Kidney (tissue), 14 donors: ENCODE data around the gene TBC1D17. TPM values are rescaled to one million over a fixed set of nuclear protein-coding genes. Genes with fewer than 3 reads are reported as not detected.

Experiments
- DNase-seq, 5 donors: peaks; one replicate each; pipeline ENCODE4 v3.0.0-alpha.2; 2013 to 2020
- FAIRE-seq: peaks from 2 replicates; lab custom pipeline; 2012; peaks lifted over from hg19 to GRCh38; lab: Jason Lieb, UNC
- H3K27ac ChIP-seq, 2 donors: one replicate each; pipeline ENCODE4 v1.7.0; 2013; ENCODE audit warnings: low read depth in 2 of 2, low read length in 2 of 2, inconsistent platforms in 1 of 2
- H3K27me3 ChIP-seq: one replicate; pipeline ENCODE4 v1.7.1; 2013; ENCODE audit warnings: low read length, inconsistent platforms; ENCODE audit not compliant: control insufficient read depth, insufficient read depth
- H3K36me3 ChIP-seq, 3 donors: one replicate each; pipeline versions ENCODE4 v1.7.0 to v1.7.1; 2013; ENCODE audit warnings: low read length in 3 of 3, control low read depth in 1 of 3, inconsistent platforms in 1 of 3; ENCODE audit not compliant: insufficient read depth in 3 of 3, control insufficient read depth in 2 of 3
- H3K4me1 ChIP-seq, 3 donors: one replicate each; pipeline versions ENCODE4 v1.7.0 to v1.7.1; 2013; ENCODE audit warnings: low read length in 3 of 3, inconsistent platforms in 1 of 3, low read depth in 1 of 3; ENCODE audit not compliant: control insufficient read depth in 2 of 3, insufficient read depth in 2 of 3
- H3K4me3 ChIP-seq, 3 donors: one replicate each; pipeline versions ENCODE4 v1.7.0 to v1.8.1; 2013; ENCODE audit warnings: low read length in 3 of 3, control low read depth in 1 of 3, inconsistent platforms in 1 of 3
- H3K9ac ChIP-seq, 3 donors: one replicate each; pipeline versions ENCODE4 v1.7.0 to v1.7.1; 2013; ENCODE audit warnings: low read length in 3 of 3, control low read depth in 1 of 3, inconsistent platforms in 1 of 3
- H3K9me3 ChIP-seq, 3 donors: one replicate each; pipeline versions ENCODE4 v1.7.0 to v1.7.1; 2013; ENCODE audit warnings: low read length in 3 of 3, control low read depth in 1 of 3, inconsistent platforms in 1 of 3; ENCODE audit not compliant: control insufficient read depth in 2 of 3, insufficient read depth in 1 of 3
- intact Hi-C: fragments of 100-400 bp; cut with DNase I; formaldehyde crosslinking; loops from one replicate; pipeline ENCODE4 v1.11.1; 2022
- polyA plus RNA-seq: library from polyadenylated mRNA; stranded (reverse); fragments of 350-450 nt; fragmentation: Illumina TruSeq; extraction: RNeasy Lipid Tissue Mini Kit (QIAGEN cat#74804); gene quantifications from one replicate; pipeline ENCODE4 v1.2.3, GENCODE V29; 2014; ENCODE audit warnings: low read depth, low replicate concordance; ENCODE audit not compliant: insufficient read depth
- total RNA-seq: library from RNA; stranded (reverse); fragmentation: NEBNext Ultra II Directional; extraction: Animal tissue kit (Norgen Biotek cat#: 25700); gene quantifications from one replicate; pipeline ENCODE4 v1.2.1, GENCODE V29; 2021
- TF ChIP-seq, protein P1 (sequence below): IDR thresholded peaks from 3 replicates; pipeline ENCODE4 v1.5.1; 2012; ENCODE audit warnings: mild to moderate bottlenecking, moderate library complexity, borderline replicate concordance; ENCODE audit not compliant: insufficient read depth; ENCODE audit errors: extremely low read depth
- donor health status: control.
- donor health status: control.
- donor health status: control.
- donor health status: control.
- donor health status: control.
- donor health status: DM: yes; HTN: yes; CAD: no.
- donor health status: Normal renal cell carcinoma (clear cell type).

TBC1D17 gene
- total and polyA plus RNA-seq, 2 donors from 2014 or later: 34.8 to 43.6 TPM

- Histone ChIP-seq H3K27ac (no peak overlapping the region), H3K9me3 (no peaks in the 10 kb centered on the region), H3K36me3 (peaks cover 0 to 20% (median 0%) of the 10 kb centered on the region in 3 donors), H3K4me3 (no peak overlapping the region), H3K27me3 (no peaks in the 10 kb centered on the region), H3K9ac (no peak overlapping the region), H3K4me1 (peaks cover 0 to 7% (median 0%) of the 10 kb centered on the region in 3 donors)
- FAIRE-seq (no peak), DNase-seq (peak in 1 of 5 donors; percentile 31)
- intact Hi-C loops: no loop called here
- TF ChIP-seq, protein P1, sequence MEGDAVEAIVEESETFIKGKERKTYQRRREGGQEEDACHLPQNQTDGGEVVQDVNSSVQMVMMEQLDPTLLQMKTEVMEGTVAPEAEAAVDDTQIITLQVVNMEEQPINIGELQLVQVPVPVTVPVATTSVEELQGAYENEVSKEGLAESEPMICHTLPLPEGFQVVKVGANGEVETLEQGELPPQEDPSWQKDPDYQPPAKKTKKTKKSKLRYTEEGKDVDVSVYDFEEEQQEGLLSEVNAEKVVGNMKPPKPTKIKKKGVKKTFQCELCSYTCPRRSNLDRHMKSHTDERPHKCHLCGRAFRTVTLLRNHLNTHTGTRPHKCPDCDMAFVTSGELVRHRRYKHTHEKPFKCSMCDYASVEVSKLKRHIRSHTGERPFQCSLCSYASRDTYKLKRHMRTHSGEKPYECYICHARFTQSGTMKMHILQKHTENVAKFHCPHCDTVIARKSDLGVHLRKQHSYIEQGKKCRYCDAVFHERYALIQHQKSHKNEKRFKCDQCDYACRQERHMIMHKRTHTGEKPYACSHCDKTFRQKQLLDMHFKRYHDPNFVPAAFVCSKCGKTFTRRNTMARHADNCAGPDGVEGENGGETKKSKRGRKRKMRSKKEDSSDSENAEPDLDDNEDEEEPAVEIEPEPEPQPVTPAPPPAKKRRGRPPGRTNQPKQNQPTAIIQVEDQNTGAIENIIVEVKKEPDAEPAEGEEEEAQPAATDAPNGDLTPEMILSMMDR: no peak
Observed at GRCh38 chr19:49912965-49913685, 35.6 kb downstream of the TBC1D17 start.

DNA sequence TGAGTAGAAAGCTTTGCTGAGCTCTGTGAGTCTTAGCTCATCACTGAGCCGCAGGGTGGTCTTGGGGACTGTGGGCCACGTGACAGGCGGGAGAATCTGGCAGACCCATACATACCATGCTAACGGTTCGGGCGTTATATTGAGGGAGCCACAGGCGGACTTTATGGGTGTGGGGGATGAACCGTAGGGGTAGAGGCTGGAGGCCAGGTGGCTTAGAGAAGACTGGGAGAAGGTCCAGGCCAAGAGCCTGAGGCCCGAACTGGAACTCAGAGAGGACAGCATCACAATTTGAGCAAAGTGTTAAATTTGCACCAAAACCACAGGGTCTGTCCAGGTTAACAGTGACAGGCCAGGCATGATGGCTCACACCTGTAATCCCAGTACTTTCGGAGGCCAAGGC is 36.2 kb downstream of the TBC1D17 start:
- FAIRE-seq: no peak
- Histone ChIP-seq H3K4me1 (peaks cover 0 to 7% (median 0%) of the 10 kb centered on the region in 3 donors), H3K36me3 (peaks cover 0 to 19% (median 0%) of the 10 kb centered on the region in 3 donors), H3K27ac (no peak overlapping the region), H3K27me3 (no peaks in the 10 kb centered on the region), H3K4me3 (no peak overlapping the region), H3K9ac (no peak overlapping the region), H3K9me3 (no peaks in the 10 kb centered on the region)
- no peak for DNase-seq
- TF ChIP-seq, protein P1: no peak
- intact Hi-C loops: no loop called here

GRCh38 chr19:49915271-49915670 is 37.8 kb downstream of the TBC1D17 start:
- no peaks in the 10 kb centered on the region for H3K27me3 ChIP-seq
- no peak overlapping the region for H3K27ac ChIP-seq
- no peak overlapping the region for H3K4me3 ChIP-seq
- peaks cover 0 to 14% (median 0%) of the 10 kb centered on the region in 3 donors for H3K36me3 ChIP-seq
- peaks cover 0 to 7% (median 0%) of the 10 kb centered on the region in 3 donors for H3K4me1 ChIP-seq
- TF ChIP-seq, protein P1: no peak
- FAIRE-seq: no peak
- no peaks in the 10 kb centered on the region for H3K9me3 ChIP-seq
- no peak overlapping the region for H3K9ac ChIP-seq
- no peak for DNase-seq
- intact Hi-C loops: no loop called here
